HEK293 (cell line): ENCODE measurements around the gene RAP2A.

Experiments used
- CTCF ChIA-PET: fragments of 350-600 bp; formaldehyde crosslinking; extraction: SDS; loops from one replicate; lab custom pipeline; 2021; ENCODE audit warnings: antibody characterized with exemption; lab: Yijun Ruan, JAX
- POLR2A ChIA-PET: fragments of 300-600 bp; formaldehyde crosslinking; extraction: SDS; loops from one replicate; lab custom pipeline; 2020; ENCODE audit warnings: antibody characterized with exemption, inconsistent platforms; lab: Yijun Ruan, JAX
- H3K27ac ChIP-seq: fragments of 200-500 bp; sonication (Bioruptor generic); 2 replicates; pipeline ENCODE4 v1.5.1; 2014; ENCODE audit warnings: low read depth, low read length, control low read depth, inconsistent platforms; ENCODE audit errors: extremely low read depth
- H3K36me3 ChIP-seq, 2 experiments: fragments of 200-500 bp in 1 of 2; sonication (Bioruptor generic) in 1 of 2; 1 replicate in 1 of 2; 2 replicates in 1 of 2; pipeline ENCODE4 v1.5.1; 2014 to 2017; ENCODE audit warnings: inconsistent platforms in 2 of 2, low read length in 2 of 2; ENCODE audit not compliant: control insufficient read depth in 2 of 2, insufficient read depth in 1 of 2
- H3K4me1 ChIP-seq: fragments of 200-500 bp; sonication (Bioruptor generic); 2 replicates; pipeline ENCODE4 v1.5.1; 2014; ENCODE audit warnings: mild to moderate bottlenecking, low read length, inconsistent platforms; ENCODE audit not compliant: control insufficient read depth, insufficient read depth
- H3K4me3 ChIP-seq: 2 replicates; pipeline ENCODE4 v1.5.1; 2011; ENCODE audit warnings: low read depth, mild to moderate bottlenecking, control low read depth, low read length, moderate library complexity
- H3K9me3 ChIP-seq: fragments of 200-500 bp; sonication (Bioruptor generic); 2 replicates; pipeline ENCODE4 v1.5.1; 2014; ENCODE audit warnings: low read depth, low read length, inconsistent platforms; ENCODE audit not compliant: control insufficient read depth, insufficient read depth
- EGR2 ChIP-seq: fragments of 450-650 bp; formaldehyde crosslinking; IDR thresholded peaks from 2 replicates; pipeline ENCODE4 v1.5.1; 2016; ENCODE audit warnings: low read depth, missing biosample characterization, missing genetic modification characterization
- HOXC10 ChIP-seq: sonication (generic); formaldehyde crosslinking; IDR thresholded peaks from 2 replicates; pipeline ENCODE4 v1.8.1; 2023; ENCODE audit warnings: mild to moderate bottlenecking, missing genetic modification reagents
- KLF1 ChIP-seq: fragments of 450-650 bp; formaldehyde crosslinking; IDR thresholded peaks from 2 replicates; pipeline ENCODE4 v1.5.1; 2016; ENCODE audit warnings: missing biosample characterization, missing genetic modification characterization
- SP2 ChIP-seq: fragments of 450-650 bp; formaldehyde crosslinking; IDR thresholded peaks from 2 replicates; pipeline ENCODE4 v1.5.1; 2016; ENCODE audit warnings: missing biosample characterization, missing genetic modification characterization
- ZEB2 ChIP-seq: fragments of 450-650 bp; formaldehyde crosslinking; IDR thresholded peaks from 2 replicates; pipeline ENCODE4 v1.5.1; 2016; ENCODE audit warnings: missing biosample characterization, missing genetic modification characterization
- ZFP41 ChIP-seq: fragments of 450-650 bp; formaldehyde crosslinking; IDR thresholded peaks from 2 replicates; pipeline ENCODE4 v1.5.1; 2016; ENCODE audit warnings: missing biosample characterization, missing genetic modification characterization, borderline replicate concordance
- ZIC2 ChIP-seq: fragments of 450-650 bp; formaldehyde crosslinking; IDR thresholded peaks from 2 replicates; pipeline ENCODE4 v1.5.1; 2016; ENCODE audit warnings: missing biosample characterization, missing genetic modification characterization
- ZNF132 ChIP-seq: fragments of 450-650 bp; formaldehyde crosslinking; IDR thresholded peaks from 2 replicates; pipeline ENCODE4 v1.5.1; 2017; ENCODE audit warnings: missing biosample characterization, missing genetic modification characterization, borderline replicate concordance
- ZNF133 ChIP-seq: fragments of 450-650 bp; formaldehyde crosslinking; IDR thresholded peaks from 2 replicates; pipeline ENCODE4 v1.5.1; 2016; ENCODE audit warnings: missing biosample characterization, missing genetic modification characterization
- ZNF138 ChIP-seq: fragments of 450-650 bp; formaldehyde crosslinking; IDR thresholded peaks from 2 replicates; pipeline ENCODE4 v1.5.1; 2016; ENCODE audit warnings: missing biosample characterization, missing genetic modification characterization, borderline replicate concordance
- ZNF140 ChIP-seq: fragments of 450-650 bp; formaldehyde crosslinking; IDR thresholded peaks from 2 replicates; pipeline ENCODE4 v1.5.1; 2016; ENCODE audit warnings: missing biosample characterization, missing genetic modification characterization
- ZNF175 ChIP-seq: fragments of 450-650 bp; formaldehyde crosslinking; IDR thresholded peaks from 2 replicates; pipeline ENCODE4 v1.5.1; 2016; ENCODE audit warnings: missing biosample characterization, missing genetic modification characterization
- ZNF18 ChIP-seq: fragments of 450-650 bp; formaldehyde crosslinking; IDR thresholded peaks from 2 replicates; pipeline ENCODE4 v1.5.1; 2016; ENCODE audit warnings: missing biosample characterization, missing genetic modification characterization
- ZNF2 ChIP-seq: fragments of 450-650 bp; formaldehyde crosslinking; IDR thresholded peaks from 2 replicates; pipeline ENCODE4 v1.5.1; 2016; ENCODE audit warnings: missing biosample characterization, missing genetic modification characterization
- ZNF221 ChIP-seq: fragments of 450-650 bp; formaldehyde crosslinking; IDR thresholded peaks from 2 replicates; pipeline ENCODE4 v1.5.1; 2017; ENCODE audit warnings: missing biosample characterization, missing genetic modification characterization, borderline replicate concordance
- ZNF266 ChIP-seq: fragments of 450-650 bp; formaldehyde crosslinking; IDR thresholded peaks from 2 replicates; pipeline ENCODE4 v1.5.1; 2016; ENCODE audit warnings: missing biosample characterization, missing genetic modification characterization, low read depth
- ZNF354C ChIP-seq: fragments of 450-650 bp; formaldehyde crosslinking; IDR thresholded peaks from 2 replicates; pipeline ENCODE4 v1.5.1; 2016; ENCODE audit warnings: missing biosample characterization, missing genetic modification characterization, low read depth, borderline replicate concordance
- ZNF548 ChIP-seq: fragments of 450-650 bp; formaldehyde crosslinking; IDR thresholded peaks from 2 replicates; pipeline ENCODE4 v1.5.1; 2016; ENCODE audit warnings: missing biosample characterization, missing genetic modification characterization
- ZNF571 ChIP-seq: fragments of 450-650 bp; formaldehyde crosslinking; IDR thresholded peaks from 2 replicates; pipeline ENCODE4 v1.5.0; 2017; ENCODE audit warnings: missing biosample characterization, missing genetic modification characterization
- ZNF747 ChIP-seq: fragments of 450-650 bp; formaldehyde crosslinking; IDR thresholded peaks from 2 replicates; pipeline ENCODE4 v1.5.1; 2016; ENCODE audit warnings: missing biosample characterization, missing genetic modification characterization
- ZNF792 ChIP-seq: fragments of 450-650 bp; formaldehyde crosslinking; IDR thresholded peaks from 2 replicates; pipeline ENCODE4 v1.5.1; 2016; ENCODE audit warnings: missing biosample characterization, missing genetic modification characterization
- ZSCAN16 ChIP-seq: fragments of 450-650 bp; formaldehyde crosslinking; IDR thresholded peaks from 2 replicates; pipeline ENCODE4 v1.5.1; 2016; ENCODE audit warnings: missing biosample characterization, missing genetic modification characterization
- TF ChIP-seq, protein P1 (sequence below): fragments of 450-650 bp; formaldehyde crosslinking; IDR thresholded peaks from 2 replicates; pipeline ENCODE4 v1.5.1; 2016; ENCODE audit warnings: missing biosample characterization, missing genetic modification characterization
- TF ChIP-seq, protein P2 (sequence below): fragments of 450-650 bp; formaldehyde crosslinking; IDR thresholded peaks from 2 replicates; pipeline ENCODE4 v1.5.1; 2016; ENCODE audit warnings: missing biosample characterization, missing genetic modification characterization

Gene RAP2A

DNA sequence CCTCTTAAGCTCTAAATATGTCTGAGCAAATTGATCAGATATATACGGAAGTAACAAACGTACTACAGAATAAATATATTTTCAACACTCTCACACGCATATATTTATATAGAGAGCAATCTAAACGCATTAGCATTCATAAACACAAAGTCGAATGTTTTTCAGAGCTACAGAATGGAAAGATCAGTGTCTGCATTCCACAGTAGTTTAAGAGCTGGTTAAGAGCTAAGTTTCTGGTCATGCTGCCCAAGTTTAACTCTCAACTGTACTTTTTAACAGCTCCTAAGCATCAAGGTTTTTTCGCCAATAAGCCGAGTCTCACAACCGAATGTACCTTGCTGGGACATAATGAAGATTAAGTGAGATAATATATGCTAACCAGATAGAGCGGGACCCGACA, 36.7 kb upstream of the RAP2A start:
- ChIA-PET POLR2A (no interaction called here), CTCF (no interaction called here)
- no peak overlapping the region for H3K4me3 ChIP-seq
- TF ChIP-seq ZNF132 (no peak), ZNF133 (tag by site-specific recombination) (no peak), ZFP41 (tag by site-specific recombination) (no peak), ZNF138 (tag by site-specific recombination) (no peak), ZNF2 (no peak)
- H3K36me3 ChIP-seq, result no peaks in the 10 kb centered on the region
- H3K27ac ChIP-seq, result no peak overlapping the region
- H3K9me3 ChIP-seq, result no peaks in the 10 kb centered on the region
- H3K4me1 ChIP-seq, result no peaks in the 10 kb centered on the region

- Histone ChIP-seq H3K27ac (no peak overlapping the region), H3K4me1 (no peaks in the 10 kb centered on the region), H3K4me3 (no peak overlapping the region), H3K36me3 (no peaks in the 10 kb centered on the region), H3K9me3 (no peaks in the 10 kb centered on the region)
- ChIA-PET POLR2A (no interaction called here), CTCF (no interaction called here)
- TF ChIP-seq ZNF747 (tag by site-specific recombination), result no peak
- TF ChIP-seq ZNF266 (tag by site-specific recombination), result no peak
- TF ChIP-seq EGR2 (tag by site-specific recombination), result no peak
- TF ChIP-seq, protein P1, sequence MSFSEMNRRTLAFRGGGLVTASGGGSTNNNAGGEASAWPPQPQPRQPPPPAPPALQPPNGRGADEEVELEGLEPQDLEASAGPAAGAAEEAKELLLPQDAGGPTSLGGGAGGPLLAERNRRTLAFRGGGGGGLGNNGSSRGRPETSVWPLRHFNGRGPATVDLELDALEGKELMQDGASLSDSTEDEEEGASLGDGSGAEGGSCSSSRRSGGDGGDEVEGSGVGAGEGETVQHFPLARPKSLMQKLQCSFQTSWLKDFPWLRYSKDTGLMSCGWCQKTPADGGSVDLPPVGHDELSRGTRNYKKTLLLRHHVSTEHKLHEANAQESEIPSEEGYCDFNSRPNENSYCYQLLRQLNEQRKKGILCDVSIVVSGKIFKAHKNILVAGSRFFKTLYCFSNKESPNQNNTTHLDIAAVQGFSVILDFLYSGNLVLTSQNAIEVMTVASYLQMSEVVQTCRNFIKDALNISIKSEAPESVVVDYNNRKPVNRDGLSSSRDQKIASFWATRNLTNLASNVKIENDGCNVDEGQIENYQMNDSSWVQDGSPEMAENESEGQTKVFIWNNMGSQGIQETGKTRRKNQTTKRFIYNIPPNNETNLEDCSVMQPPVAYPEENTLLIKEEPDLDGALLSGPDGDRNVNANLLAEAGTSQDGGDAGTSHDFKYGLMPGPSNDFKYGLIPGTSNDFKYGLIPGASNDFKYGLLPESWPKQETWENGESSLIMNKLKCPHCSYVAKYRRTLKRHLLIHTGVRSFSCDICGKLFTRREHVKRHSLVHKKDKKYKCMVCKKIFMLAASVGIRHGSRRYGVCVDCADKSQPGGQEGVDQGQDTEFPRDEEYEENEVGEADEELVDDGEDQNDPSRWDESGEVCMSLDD (tag by site-specific recombination), result no peak
- TF ChIP-seq ZNF221 (tag by site-specific recombination), result no peak
Observed at GRCh38 chr13:97401421-97401820, 32.5 kb upstream of the RAP2A start.

DNA sequence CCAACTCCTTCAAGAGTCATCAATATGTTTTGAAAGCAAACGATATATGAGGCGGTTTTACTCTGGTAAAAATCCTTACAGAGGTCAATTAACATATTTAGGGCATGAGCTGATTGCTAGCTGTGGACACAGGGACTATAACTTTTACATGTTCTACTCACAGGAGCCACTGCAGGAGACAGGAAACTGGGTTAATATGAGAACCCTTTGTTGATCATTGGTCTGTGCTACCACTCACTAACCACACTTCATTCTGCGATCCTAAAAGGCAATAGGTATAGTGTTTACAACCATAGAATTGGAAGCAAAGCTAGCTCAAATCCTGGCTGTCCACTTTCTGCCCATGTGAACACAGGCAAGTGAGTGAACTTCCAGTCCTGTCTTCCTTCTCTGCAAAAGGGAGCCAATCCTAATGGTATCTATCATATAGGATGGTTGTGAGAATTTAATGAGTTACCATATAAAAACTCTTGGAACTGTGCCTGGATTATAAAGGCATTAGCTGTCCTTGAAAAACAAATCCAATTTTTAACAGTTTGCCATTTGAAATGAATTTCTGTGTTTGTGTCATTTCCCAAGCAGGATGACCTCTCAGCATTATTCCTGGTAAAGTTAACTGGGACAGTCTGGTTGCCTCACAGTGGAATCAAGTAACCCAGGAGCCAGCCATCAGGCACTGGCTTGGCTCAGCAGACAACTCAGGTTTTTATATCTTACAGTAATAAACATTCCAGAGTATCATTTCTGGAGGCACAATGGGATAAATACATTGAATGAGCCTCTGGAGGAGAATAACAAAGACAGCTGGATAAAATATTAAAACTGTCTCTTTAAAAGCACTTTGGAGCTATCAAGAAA, 29.8 kb upstream of the RAP2A start:
- ChIA-PET POLR2A (no interaction called here), CTCF (interaction anchor here (0.7 kb wide), 1 partner anchor 17 kb away, joined by 3 read pairs; no protein-coding TSS in a partner anchor)
- Histone ChIP-seq H3K4me3 (no peak overlapping the region), H3K27ac (no peak overlapping the region), H3K9me3 (no peaks in the 10 kb centered on the region), H3K4me1 (no peaks in the 10 kb centered on the region), H3K36me3 (no peaks in the 10 kb centered on the region)
- TF ChIP-seq ZNF18 (tag by site-specific recombination) (no peak), ZNF140 (tag by site-specific recombination) (no peak), ZNF747 (tag by site-specific recombination) (no peak), HOXC10 (CRISPR knock-in tag) (no peak), ZNF354C (no peak), ZSCAN16 (tag by site-specific recombination) (no peak), ZNF175 (tag by site-specific recombination) (no peak), ZEB2 (tag by site-specific recombination) (no peak), ZNF548 (tag by site-specific recombination) (no peak), SP2 (no peak), KLF1 (tag by site-specific recombination) (no peak), ZIC2 (tag by site-specific recombination) (no peak), ZNF792 (tag by site-specific recombination) (no peak), ZNF571 (tag by site-specific recombination) (no peak)
- TF ChIP-seq, protein P2, sequence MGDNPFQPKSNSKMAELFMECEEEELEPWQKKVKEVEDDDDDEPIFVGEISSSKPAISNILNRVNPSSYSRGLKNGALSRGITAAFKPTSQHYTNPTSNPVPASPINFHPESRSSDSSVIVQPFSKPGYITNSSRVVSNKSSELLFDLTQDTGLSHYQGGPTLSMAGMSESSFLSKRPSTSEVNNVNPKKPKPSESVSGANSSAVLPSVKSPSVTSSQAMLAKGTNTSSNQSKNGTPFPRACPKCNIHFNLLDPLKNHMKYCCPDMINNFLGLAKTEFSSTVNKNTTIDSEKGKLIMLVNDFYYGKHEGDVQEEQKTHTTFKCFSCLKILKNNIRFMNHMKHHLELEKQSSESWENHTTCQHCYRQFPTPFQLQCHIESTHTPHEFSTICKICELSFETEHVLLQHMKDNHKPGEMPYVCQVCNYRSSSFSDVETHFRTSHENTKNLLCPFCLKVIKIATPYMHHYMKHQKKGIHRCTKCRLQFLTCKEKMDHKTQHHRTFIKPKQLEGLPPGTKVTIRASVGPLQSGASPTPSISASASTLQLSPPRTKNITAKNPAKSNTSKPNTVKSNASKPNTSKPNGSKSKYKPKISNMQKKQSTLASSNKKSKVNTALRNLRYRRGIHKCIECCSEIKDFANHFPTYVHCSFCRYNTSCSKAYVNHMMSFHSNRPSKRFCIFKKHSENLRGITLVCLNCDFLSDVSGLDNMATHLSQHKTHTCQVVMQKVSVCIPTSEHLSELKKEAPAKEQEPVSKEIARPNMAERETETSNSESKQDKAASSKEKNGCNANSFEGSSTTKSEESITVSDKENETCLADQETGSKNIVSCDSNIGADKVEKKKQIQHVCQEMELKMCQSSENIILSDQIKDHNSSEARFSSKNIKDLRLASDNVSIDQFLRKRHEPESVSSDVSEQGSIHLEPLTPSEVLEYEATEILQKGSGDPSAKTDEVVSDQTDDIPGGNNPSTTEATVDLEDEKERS (tag by site-specific recombination), result no peak
